Panc1 (cell line): ENCODE results near the gene GID4. TPM values are rescaled to one million over a fixed set of nuclear protein-coding genes. Genes with fewer than 3 reads are reported as not detected.

ENCODE experiments used
- ATAC-seq: fragments of 200-7000 bp; cut with Tn5 transposase; 2 replicates; pipeline ENCODE4 v1.9.1; 2020; ENCODE audit warnings: mild to moderate bottlenecking, moderate library complexity
- BruUV-seq: library from RNA; stranded (reverse); fragments of 400-500 nt; replicated peaks from 2 replicates; lab custom pipeline; 2021; lab: Mats Ljungman, UMichigan
- CTCF ChIA-PET: fragments of 300-600 bp; sonication (Branson Sonifier 250); formaldehyde crosslinking; loops from one replicate; lab custom pipeline; 2022; ENCODE audit warnings: antibody characterized with exemption; lab: Charles Lee
- POLR2A ChIA-PET: fragments of 300-600 bp; sonication (Branson Sonifier 250); formaldehyde crosslinking; loops from one replicate; lab custom pipeline; 2022; ENCODE audit warnings: antibody characterized with exemption; lab: Charles Lee
- DNase-seq: peaks from one replicate; pipeline ENCODE4 v3.0.0-alpha.2; 2010; ENCODE audit warnings: low read depth, low spot score
- H3K27ac ChIP-seq: 2 replicates; pipeline ENCODE4 v1.5.1; 2011; ENCODE audit warnings: mild to moderate bottlenecking, low read length, inconsistent platforms
- H3K27me3 ChIP-seq: fragments of 200-500 bp; sonication (Bioruptor generic); 2 replicates; pipeline ENCODE4 v1.6.0; 2014; ENCODE audit warnings: low read length, inconsistent platforms; ENCODE audit not compliant: control insufficient read depth, insufficient read depth
- H3K36me3 ChIP-seq: fragments of 200-500 bp; sonication (Bioruptor generic); 2 replicates; pipeline ENCODE4 v1.5.1; 2014; ENCODE audit warnings: inconsistent platforms, mild to moderate bottlenecking, low read length, moderate library complexity; ENCODE audit not compliant: control insufficient read depth, insufficient read depth
- H3K4me1 ChIP-seq: 2 replicates; pipeline ENCODE4 v1.5.1; 2011; ENCODE audit warnings: inconsistent platforms, mild to moderate bottlenecking, low read length, moderate library complexity; ENCODE audit not compliant: control insufficient read depth, insufficient read depth
- H3K4me3 ChIP-seq, 2 experiments: 2 replicates each; pipeline ENCODE4 v1.5.1; 2011 to 2012; ENCODE audit warnings: low read depth in 2 of 2, low read length in 2 of 2, mild to moderate bottlenecking in 2 of 2, inconsistent platforms in 1 of 2, moderate library complexity in 1 of 2
- H3K9me3 ChIP-seq: fragments of 200-500 bp; sonication (Bioruptor generic); 2 replicates; pipeline ENCODE4 v1.5.1; 2014; ENCODE audit warnings: low read depth, mild to moderate bottlenecking, inconsistent platforms, low read length, moderate library complexity; ENCODE audit not compliant: control insufficient read depth, insufficient read depth
- POLR2AphosphoS5 ChIP-seq: IDR thresholded peaks from 2 replicates; pipeline ENCODE4 v1.6.1; 2012; ENCODE audit warnings: mild to moderate bottlenecking, low read depth, low read length, moderate library complexity
- SIN3A ChIP-seq: IDR thresholded peaks from 2 replicates; pipeline ENCODE4 v1.6.1; 2012; ENCODE audit warnings: low read depth, mild to moderate bottlenecking, low read length, moderate library complexity, borderline replicate concordance; ENCODE audit not compliant: insufficient read depth
- TCF7L2 ChIP-seq: IDR thresholded peaks from 2 replicates; pipeline ENCODE4 v1.6.1; 2011; ENCODE audit warnings: mild to moderate bottlenecking, low read depth, low read length, inconsistent platforms
- in situ Hi-C: cut with HindIII; loops from 2 replicates; pipeline ENCODE4 v1.10.0; 2016; ENCODE audit warnings: low sequenced_read_pairs, low pct_unique_long_range_greater_than_20kb
- intact Hi-C: fragments of 100-400 bp; cut with micrococcal nuclease; formaldehyde crosslinking; loops from one replicate; pipeline ENCODE4 v1.10.0; 2022; ENCODE audit not compliant: unreplicated experiment
- total RNA-seq: library from RNA; stranded (reverse); gene quantifications from one replicate; pipeline ENCODE4 v1.2.1, GENCODE V29; 2021; ENCODE audit not compliant: unreplicated experiment
- TF ChIP-seq, protein P1 (sequence below), 2 experiments: IDR thresholded peaks; 2 replicates each; pipeline ENCODE4 v1.6.1; 2011 to 2012; ENCODE audit warnings: low read depth in 2 of 2, control low read depth in 1 of 2, low read length in 1 of 2, mild to moderate bottlenecking in 1 of 2, moderate library complexity in 1 of 2; ENCODE audit not compliant: insufficient read depth in 1 of 2
- TF ChIP-seq, protein P2 (sequence below): fragments of 450-650 bp; IDR thresholded peaks from 2 replicates; pipeline ENCODE4 v1.5.1; 2017; ENCODE audit warnings: mild to moderate bottlenecking

GID4 gene
- total RNA-seq, 1 experiment from 2014 or later: 11.1 TPM

DNA sequence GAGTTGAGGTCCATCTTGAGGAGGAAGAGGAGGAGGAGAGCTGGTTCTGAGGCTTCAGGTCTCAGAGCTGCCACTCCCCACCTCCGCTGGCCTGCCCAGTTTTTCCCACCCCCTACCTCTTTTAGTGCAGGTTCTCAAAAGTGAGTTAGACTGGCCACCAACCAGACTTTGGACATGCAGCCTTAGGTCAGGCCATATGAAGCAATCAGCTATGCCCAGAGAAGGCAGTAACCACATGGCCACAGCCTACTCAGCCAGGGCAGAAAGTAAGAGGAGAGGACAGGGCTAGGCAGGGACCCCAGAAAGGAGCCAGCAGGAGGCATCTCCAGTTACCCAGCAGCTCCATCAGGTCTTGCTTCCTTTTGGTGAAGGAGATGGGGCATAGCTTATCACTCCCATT lies 78.3 kb downstream of the GID4 start:
- in situ Hi-C loops: no loop called here
- ATAC-seq (no peak), DNase-seq (no peak)
- Histone ChIP-seq H3K4me1 (no peaks in the 10 kb centered on the region), H3K27me3 (no peaks in the 10 kb centered on the region), H3K4me3 (no peak overlapping the region), H3K9me3 (no peaks in the 10 kb centered on the region), H3K27ac (no peak overlapping the region), H3K36me3 (no peaks in the 10 kb centered on the region)
- BruUV-seq: no TSS peak
- TF ChIP-seq POLR2AphosphoS5: no peak
- no peak for TF ChIP-seq TCF7L2
- no peak for TF ChIP-seq SIN3A
- TF ChIP-seq, protein P1, sequence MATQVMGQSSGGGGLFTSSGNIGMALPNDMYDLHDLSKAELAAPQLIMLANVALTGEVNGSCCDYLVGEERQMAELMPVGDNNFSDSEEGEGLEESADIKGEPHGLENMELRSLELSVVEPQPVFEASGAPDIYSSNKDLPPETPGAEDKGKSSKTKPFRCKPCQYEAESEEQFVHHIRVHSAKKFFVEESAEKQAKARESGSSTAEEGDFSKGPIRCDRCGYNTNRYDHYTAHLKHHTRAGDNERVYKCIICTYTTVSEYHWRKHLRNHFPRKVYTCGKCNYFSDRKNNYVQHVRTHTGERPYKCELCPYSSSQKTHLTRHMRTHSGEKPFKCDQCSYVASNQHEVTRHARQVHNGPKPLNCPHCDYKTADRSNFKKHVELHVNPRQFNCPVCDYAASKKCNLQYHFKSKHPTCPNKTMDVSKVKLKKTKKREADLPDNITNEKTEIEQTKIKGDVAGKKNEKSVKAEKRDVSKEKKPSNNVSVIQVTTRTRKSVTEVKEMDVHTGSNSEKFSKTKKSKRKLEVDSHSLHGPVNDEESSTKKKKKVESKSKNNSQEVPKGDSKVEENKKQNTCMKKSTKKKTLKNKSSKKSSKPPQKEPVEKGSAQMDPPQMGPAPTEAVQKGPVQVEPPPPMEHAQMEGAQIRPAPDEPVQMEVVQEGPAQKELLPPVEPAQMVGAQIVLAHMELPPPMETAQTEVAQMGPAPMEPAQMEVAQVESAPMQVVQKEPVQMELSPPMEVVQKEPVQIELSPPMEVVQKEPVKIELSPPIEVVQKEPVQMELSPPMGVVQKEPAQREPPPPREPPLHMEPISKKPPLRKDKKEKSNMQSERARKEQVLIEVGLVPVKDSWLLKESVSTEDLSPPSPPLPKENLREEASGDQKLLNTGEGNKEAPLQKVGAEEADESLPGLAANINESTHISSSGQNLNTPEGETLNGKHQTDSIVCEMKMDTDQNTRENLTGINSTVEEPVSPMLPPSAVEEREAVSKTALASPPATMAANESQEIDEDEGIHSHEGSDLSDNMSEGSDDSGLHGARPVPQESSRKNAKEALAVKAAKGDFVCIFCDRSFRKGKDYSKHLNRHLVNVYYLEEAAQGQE (IDR thresholded peaks at IDR 0.05; ENCODE audit: insufficient read depth in 1 of 2, low read depth in 2 of 2, low read length in 1 of 2): no peak
- TF ChIP-seq, protein P2, sequence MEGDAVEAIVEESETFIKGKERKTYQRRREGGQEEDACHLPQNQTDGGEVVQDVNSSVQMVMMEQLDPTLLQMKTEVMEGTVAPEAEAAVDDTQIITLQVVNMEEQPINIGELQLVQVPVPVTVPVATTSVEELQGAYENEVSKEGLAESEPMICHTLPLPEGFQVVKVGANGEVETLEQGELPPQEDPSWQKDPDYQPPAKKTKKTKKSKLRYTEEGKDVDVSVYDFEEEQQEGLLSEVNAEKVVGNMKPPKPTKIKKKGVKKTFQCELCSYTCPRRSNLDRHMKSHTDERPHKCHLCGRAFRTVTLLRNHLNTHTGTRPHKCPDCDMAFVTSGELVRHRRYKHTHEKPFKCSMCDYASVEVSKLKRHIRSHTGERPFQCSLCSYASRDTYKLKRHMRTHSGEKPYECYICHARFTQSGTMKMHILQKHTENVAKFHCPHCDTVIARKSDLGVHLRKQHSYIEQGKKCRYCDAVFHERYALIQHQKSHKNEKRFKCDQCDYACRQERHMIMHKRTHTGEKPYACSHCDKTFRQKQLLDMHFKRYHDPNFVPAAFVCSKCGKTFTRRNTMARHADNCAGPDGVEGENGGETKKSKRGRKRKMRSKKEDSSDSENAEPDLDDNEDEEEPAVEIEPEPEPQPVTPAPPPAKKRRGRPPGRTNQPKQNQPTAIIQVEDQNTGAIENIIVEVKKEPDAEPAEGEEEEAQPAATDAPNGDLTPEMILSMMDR: no peak
- intact Hi-C loops: no loop called here
- ChIA-PET CTCF (no interaction called here), POLR2A (interaction anchor here (0.5 to 0.6 kb wide), 2 partner anchors 21 to 38 kb away, joined by 3 read pairs; no protein-coding TSS in a partner anchor)

Other genes with a start within 250 kb of the GID4 start
- 230 TPM for gene SREBF1, start 202.4 kb upstream of the GID4 start, total RNA-seq
- gene TOM1L2, start 67.0 kb upstream of the GID4 start, total RNA-seq: 45.2 TPM
- gene DRC3, start 66.5 kb upstream of the GID4 start, total RNA-seq: 3.6 TPM
- 22.3 TPM for gene ATPAF2, start 240 bp upstream of the GID4 start, total RNA-seq
- 42.0 TPM for gene DRG2, start 48.5 kb downstream of the GID4 start, total RNA-seq
- 0.36 TPM for gene MYO15A, start 69.3 kb downstream of the GID4 start, total RNA-seq
- 94.5 TPM for gene ALKBH5, start 144.4 kb downstream of the GID4 start, total RNA-seq
- 18.4 TPM for gene LLGL1, start 186.2 kb downstream of the GID4 start, total RNA-seq
- 207 TPM for gene FLII, start 219.3 kb downstream of the GID4 start, total RNA-seq
- gene MIEF2, start 221.3 kb downstream of the GID4 start, total RNA-seq: 11.2 TPM